Gastroesophageal sphincter (tissue), 3 donors: ENCODE data around the gene LRRC26.

Source experiments
- CTCF ChIP-seq, 4 experiments: fragments of 200-600 bp in 2 of 4; fragments of 450-650 bp in 2 of 4; sonication (generic) in 1 of 4; IDR thresholded peaks; one replicate each; pipeline ENCODE4 v1.5.1; 2017 to 2019; ENCODE audit warnings: antibody characterized with exemption in 4 of 4, mild to moderate bottlenecking in 2 of 4, moderate library complexity in 2 of 4
- EP300 ChIP-seq: sonication (generic); formaldehyde crosslinking; IDR thresholded peaks from one replicate; pipeline ENCODE4 v1.6.1; 2017; ENCODE audit warnings: antibody characterized with exemption, mild to moderate bottlenecking
- POLR2A ChIP-seq, 2 donors: fragments of 450-650 bp; IDR thresholded peaks; one replicate each; pipeline ENCODE4 v1.6.1; 2017; ENCODE audit warnings: antibody characterized with exemption in 2 of 2, mild to moderate bottlenecking in 2 of 2, moderate library complexity in 1 of 2

- TF ChIP-seq POLR2A (IDR thresholded peaks at IDR 0.05) (peak; percentile 77 to 83), CTCF (IDR thresholded peaks at IDR 0.05) (peak in 1 of 4 experiments; percentile 19), EP300 (no peak)
Observed at GRCh38 chr9:137205126-137206069, 35.5 kb upstream of the LRRC26 start, which contains the start of the genes NDOR1 and TMEM203.
